WTC11 (cell line): ENCODE measurements around the gene GPR135.

Source experiments
- IRF2 ChIP-seq: sonication (generic); formaldehyde crosslinking; IDR thresholded peaks from 2 replicates; pipeline ENCODE4 v1.8.0; 2022; ENCODE audit warnings: low read depth, missing genetic modification reagents, borderline replicate concordance
- JUN ChIP-seq: sonication (generic); formaldehyde crosslinking; IDR thresholded peaks from 2 replicates; pipeline ENCODE4 v1.8.0; 2023; ENCODE audit warnings: mild to moderate bottlenecking, missing genetic modification reagents
- TEAD4 ChIP-seq: sonication (generic); formaldehyde crosslinking; IDR thresholded peaks from 2 replicates; pipeline ENCODE4 v1.8.0; 2022; ENCODE audit warnings: mild to moderate bottlenecking, missing genetic modification reagents
- ZNF138 ChIP-seq: sonication (generic); formaldehyde crosslinking; conservative IDR thresholded peaks from 2 replicates; pipeline ENCODE4 v1.8.1; 2022; ENCODE audit warnings: mild to moderate bottlenecking, moderate library complexity, missing genetic modification reagents
- ZNF396 ChIP-seq: fragments of 250-450 bp; sonication (Bioruptor Pico); IDR thresholded peaks from 2 replicates; pipeline ENCODE4 v1.8.0; 2021; ENCODE audit warnings: mild to moderate bottlenecking, moderate library complexity, borderline replicate concordance
- TF ChIP-seq, protein P1 (sequence below): fragments of 200-600 bp; IDR thresholded peaks from 2 replicates; pipeline ENCODE4 v1.8.0; 2022; ENCODE audit warnings: antibody characterized with exemption
- TF ChIP-seq, protein P2 (sequence below): fragments of 250-450 bp; sonication (Bioruptor Pico); IDR thresholded peaks from 2 replicates; pipeline ENCODE4 v1.9.0; 2021; ENCODE audit warnings: mild to moderate bottlenecking, borderline replicate concordance
- TF ChIP-seq, protein P3 (sequence below): sonication (generic); formaldehyde crosslinking; IDR thresholded peaks from 2 replicates; pipeline ENCODE4 v1.8.1; 2022; ENCODE audit warnings: low read depth, missing genetic modification reagents, borderline replicate concordance
- TF ChIP-seq, protein P4 (sequence below): sonication (generic); formaldehyde crosslinking; IDR thresholded peaks from 2 replicates; pipeline ENCODE4 v1.8.0; 2023; ENCODE audit warnings: missing genetic modification reagents

DNA sequence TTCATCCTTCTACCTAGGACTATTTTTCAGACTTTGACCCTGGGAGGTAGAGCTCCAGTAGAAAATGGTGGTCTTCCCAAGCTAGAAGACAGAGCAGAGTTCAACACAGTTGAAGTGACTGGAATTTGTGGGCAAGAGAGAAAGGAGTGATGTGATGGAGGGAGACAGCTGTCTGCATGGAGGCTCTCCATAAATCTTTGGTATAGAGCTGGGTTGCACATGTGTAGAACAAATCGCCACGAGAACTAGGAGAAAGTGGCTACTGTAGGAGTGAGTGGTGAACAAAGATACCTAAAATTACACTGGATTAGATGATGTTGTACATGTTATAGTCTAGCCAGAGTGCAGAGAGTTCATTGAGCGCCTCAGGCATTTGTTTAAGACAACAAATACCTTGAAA is 14.5 kb downstream of the GPR135 start:
- TF ChIP-seq, protein P1, sequence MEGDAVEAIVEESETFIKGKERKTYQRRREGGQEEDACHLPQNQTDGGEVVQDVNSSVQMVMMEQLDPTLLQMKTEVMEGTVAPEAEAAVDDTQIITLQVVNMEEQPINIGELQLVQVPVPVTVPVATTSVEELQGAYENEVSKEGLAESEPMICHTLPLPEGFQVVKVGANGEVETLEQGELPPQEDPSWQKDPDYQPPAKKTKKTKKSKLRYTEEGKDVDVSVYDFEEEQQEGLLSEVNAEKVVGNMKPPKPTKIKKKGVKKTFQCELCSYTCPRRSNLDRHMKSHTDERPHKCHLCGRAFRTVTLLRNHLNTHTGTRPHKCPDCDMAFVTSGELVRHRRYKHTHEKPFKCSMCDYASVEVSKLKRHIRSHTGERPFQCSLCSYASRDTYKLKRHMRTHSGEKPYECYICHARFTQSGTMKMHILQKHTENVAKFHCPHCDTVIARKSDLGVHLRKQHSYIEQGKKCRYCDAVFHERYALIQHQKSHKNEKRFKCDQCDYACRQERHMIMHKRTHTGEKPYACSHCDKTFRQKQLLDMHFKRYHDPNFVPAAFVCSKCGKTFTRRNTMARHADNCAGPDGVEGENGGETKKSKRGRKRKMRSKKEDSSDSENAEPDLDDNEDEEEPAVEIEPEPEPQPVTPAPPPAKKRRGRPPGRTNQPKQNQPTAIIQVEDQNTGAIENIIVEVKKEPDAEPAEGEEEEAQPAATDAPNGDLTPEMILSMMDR = no peak
- TF ChIP-seq, protein P2, sequence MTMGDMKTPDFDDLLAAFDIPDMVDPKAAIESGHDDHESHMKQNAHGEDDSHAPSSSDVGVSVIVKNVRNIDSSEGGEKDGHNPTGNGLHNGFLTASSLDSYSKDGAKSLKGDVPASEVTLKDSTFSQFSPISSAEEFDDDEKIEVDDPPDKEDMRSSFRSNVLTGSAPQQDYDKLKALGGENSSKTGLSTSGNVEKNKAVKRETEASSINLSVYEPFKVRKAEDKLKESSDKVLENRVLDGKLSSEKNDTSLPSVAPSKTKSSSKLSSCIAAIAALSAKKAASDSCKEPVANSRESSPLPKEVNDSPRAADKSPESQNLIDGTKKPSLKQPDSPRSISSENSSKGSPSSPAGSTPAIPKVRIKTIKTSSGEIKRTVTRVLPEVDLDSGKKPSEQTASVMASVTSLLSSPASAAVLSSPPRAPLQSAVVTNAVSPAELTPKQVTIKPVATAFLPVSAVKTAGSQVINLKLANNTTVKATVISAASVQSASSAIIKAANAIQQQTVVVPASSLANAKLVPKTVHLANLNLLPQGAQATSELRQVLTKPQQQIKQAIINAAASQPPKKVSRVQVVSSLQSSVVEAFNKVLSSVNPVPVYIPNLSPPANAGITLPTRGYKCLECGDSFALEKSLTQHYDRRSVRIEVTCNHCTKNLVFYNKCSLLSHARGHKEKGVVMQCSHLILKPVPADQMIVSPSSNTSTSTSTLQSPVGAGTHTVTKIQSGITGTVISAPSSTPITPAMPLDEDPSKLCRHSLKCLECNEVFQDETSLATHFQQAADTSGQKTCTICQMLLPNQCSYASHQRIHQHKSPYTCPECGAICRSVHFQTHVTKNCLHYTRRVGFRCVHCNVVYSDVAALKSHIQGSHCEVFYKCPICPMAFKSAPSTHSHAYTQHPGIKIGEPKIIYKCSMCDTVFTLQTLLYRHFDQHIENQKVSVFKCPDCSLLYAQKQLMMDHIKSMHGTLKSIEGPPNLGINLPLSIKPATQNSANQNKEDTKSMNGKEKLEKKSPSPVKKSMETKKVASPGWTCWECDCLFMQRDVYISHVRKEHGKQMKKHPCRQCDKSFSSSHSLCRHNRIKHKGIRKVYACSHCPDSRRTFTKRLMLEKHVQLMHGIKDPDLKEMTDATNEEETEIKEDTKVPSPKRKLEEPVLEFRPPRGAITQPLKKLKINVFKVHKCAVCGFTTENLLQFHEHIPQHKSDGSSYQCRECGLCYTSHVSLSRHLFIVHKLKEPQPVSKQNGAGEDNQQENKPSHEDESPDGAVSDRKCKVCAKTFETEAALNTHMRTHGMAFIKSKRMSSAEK = no peak
- TF ChIP-seq TEAD4 (CRISPR knock-in tag) = no peak
- TF ChIP-seq ZNF138 (CRISPR knock-in tag) = no peak
- TF ChIP-seq, protein P3, sequence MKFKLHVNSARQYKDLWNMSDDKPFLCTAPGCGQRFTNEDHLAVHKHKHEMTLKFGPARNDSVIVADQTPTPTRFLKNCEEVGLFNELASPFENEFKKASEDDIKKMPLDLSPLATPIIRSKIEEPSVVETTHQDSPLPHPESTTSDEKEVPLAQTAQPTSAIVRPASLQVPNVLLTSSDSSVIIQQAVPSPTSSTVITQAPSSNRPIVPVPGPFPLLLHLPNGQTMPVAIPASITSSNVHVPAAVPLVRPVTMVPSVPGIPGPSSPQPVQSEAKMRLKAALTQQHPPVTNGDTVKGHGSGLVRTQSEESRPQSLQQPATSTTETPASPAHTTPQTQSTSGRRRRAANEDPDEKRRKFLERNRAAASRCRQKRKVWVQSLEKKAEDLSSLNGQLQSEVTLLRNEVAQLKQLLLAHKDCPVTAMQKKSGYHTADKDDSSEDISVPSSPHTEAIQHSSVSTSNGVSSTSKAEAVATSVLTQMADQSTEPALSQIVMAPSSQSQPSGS (CRISPR knock-in tag) = no peak
- no peak for TF ChIP-seq ZNF396 (CRISPR knock-in tag)
- TF ChIP-seq, protein P4, sequence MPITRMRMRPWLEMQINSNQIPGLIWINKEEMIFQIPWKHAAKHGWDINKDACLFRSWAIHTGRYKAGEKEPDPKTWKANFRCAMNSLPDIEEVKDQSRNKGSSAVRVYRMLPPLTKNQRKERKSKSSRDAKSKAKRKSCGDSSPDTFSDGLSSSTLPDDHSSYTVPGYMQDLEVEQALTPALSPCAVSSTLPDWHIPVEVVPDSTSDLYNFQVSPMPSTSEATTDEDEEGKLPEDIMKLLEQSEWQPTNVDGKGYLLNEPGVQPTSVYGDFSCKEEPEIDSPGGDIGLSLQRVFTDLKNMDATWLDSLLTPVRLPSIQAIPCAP (CRISPR knock-in tag) = no peak
- no peak for TF ChIP-seq JUN (CRISPR knock-in tag)
- no peak for TF ChIP-seq IRF2
